K562 treated with DMSO at 1 percent for 12 hours (cell line): ENCODE data around the gene CCDC60. TPM values are rescaled to one million over a fixed set of nuclear protein-coding genes. Genes with fewer than 3 reads are reported as not detected.

Experiments used
- total RNA-seq: library from RNA; unstranded; fragments of 300-600 nt; gene quantifications from 2 replicates; pipeline ENCODE4 v1.2.3, GENCODE V29; 2022; ENCODE audit not compliant: insufficient read depth

The CCDC60 gene, protein sequence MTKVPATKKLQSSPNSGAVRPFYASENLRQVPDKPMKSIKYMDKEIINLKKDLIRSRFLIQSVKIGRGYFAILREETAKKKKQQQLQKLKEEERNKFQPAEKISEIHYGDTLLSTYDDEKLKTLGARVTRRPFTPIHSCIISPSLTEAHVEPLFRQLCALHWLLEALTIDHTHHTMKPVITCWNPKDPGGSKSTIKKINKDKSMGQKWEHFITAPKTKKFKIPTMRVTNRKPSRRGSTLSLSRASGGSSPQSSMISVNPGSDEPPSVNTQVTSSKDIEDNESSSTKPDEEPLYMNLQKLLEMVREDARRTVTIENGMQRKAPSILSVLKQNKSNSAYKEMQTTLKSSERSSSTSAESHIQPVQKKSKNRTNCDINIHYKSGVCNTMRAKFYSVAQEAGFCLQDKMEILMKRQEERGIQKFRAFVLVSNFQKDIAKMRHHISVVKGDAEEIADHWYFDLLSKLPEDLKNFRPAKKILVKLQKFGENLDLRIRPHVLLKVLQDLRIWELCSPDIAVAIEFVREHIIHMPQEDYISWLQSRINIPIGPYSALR
- total RNA-seq: not detected in 2 replicates

DNA sequence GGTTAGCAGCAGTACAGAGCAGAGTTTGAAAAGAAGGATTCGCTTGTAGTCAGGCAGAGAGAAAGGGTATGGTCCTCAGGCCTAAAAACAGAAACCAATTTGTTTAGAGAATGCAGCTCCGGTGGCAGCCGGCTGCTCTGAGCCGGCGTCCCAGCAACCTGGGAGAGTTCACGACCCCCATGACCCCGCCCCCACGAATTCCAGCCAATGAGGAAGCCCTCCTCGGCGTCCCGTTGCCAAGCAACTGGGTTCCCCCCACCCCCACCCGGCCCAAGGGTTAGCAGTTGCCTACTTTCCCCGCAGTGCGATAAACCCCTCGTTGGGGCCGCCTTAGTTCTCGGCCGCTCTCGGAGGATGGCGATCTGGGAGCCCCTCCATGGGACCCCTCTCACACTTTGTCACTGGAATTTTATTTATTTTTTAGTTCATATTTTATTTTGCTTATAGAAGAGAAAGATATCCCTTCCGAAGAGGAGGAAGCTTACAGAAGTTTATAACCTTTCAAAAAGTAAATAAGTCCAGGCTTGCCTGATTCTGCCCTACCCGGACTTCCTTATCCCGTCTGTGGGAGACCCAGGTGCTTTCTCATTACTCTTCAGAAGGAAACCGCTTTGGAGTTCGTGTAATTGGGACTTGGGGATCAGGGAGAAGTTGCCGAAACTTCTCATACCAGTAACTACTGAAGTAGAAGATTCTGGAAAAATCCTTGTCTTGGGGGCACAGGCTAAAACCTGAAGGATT, at the start of gene CCDC60:
Gene CCDC60 (plus strand): TSS at position 300 of the 741 bp plus-strand sequence. CDS start 448 bp downstream, outside the sequence.

Other genes with a start within 250 kb of the CCDC60 start
- gene HSPB8, start 155.8 kb upstream of the CCDC60 start, total RNA-seq: not detected in 2 replicates